ENCODE measurements around the gene PPME1. TPM values are rescaled to one million over a fixed set of nuclear protein-coding genes. Genes with fewer than 3 reads are reported as not detected.

PPME1 gene
- total and polyA plus RNA-seq, 2 donors (not counting 1 experiment from before 2014, with no cell fraction given), result 11.2 to 23.6 TPM

DNA sequence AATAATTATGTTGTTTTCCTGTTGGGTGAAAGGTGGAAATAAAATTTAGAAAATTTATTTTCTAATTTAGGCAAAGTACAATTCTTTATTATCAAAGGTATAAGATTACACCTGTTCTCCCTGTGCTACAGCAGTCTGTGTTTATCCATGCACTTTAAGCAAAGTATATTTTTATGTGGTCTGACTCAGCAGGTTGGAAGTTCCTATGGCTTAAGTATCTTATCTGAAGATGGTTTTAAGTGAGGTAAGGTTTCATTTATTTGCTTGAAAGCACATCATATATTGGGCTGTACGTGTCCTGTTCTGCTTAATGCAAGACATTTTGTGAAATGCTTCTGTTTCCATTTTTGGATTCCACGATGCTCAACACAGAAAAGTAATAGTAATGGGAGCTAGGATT lies 14.6 kb downstream of the PPME1 start:
- Mint-ChIP-seq H3K4me1 (peaks cover 2% of the 10 kb centered on the region), H3K27ac (no peak overlapping the region), H3K4me3 (no peak overlapping the region), H3K27me3 (no peaks in the 10 kb centered on the region), H3K9me3 (ENCODE audit: insufficient read depth) (peaks cover 3% of the 10 kb centered on the region)
- no peak overlapping the region for H3K4me3 ChIP-seq (ENCODE audit: control extremely low read depth in 1 of 5, extremely low read depth in 1 of 5, insufficient read depth in 1 of 5, low read depth in 2 of 5, low read length in 4 of 5)
- no peak overlapping the region for H3K4me2 ChIP-seq (replicated peaks; ENCODE audit: low read depth, low read length, poor library complexity, severe bottlenecking)
- no peak for ATAC-seq (ENCODE audit: low read depth)
- TF ChIP-seq CTCF (IDR thresholded peaks at IDR 0.05) (no peak), EZH2 (IDR thresholded peaks at IDR 0.05; ENCODE audit: borderline replicate concordance, insufficient read depth, low read depth, low read length, poor library complexity, severe bottlenecking) (no peak)
- intact Hi-C loops (cut with micrococcal nuclease), result no loop called here
- ChIA-PET CTCF (no interaction called here), POLR2A (no interaction called here)
- peaks cover 0 to 8% of the 10 kb centered on the region in 2 experiments for H3K36me3 ChIP-seq (replicated peaks in 1 of 2; ENCODE audit: control extremely low read depth in 1 of 2, control insufficient read depth in 1 of 2, extremely low read depth in 1 of 2, insufficient read depth in 2 of 2, low read length in 1 of 2)
- peaks cover 0 to 2% (median 0%) of the 10 kb centered on the region in 3 donors for H3K9me3 ChIP-seq (ENCODE audit: control extremely low read depth in 1 of 3, control insufficient read depth in 2 of 3, insufficient read depth in 1 of 3, low read length in 2 of 3)
- H2AFZ ChIP-seq (ENCODE audit: insufficient read depth, low read depth, low read length, poor library complexity, severe bottlenecking), result no peak overlapping the region
- H3K9ac ChIP-seq (ENCODE audit: low read length), result no peak overlapping the region
- no peaks in the 10 kb centered on the region for H3K4me1 ChIP-seq (ENCODE audit: control insufficient read depth in 2 of 2, insufficient read depth in 2 of 2, low read length in 2 of 2)
- DNase-seq, result no peak
- no peaks in the 10 kb centered on the region for H3K27me3 ChIP-seq (replicated peaks in 1 of 4; ENCODE audit: control extremely low read depth in 1 of 4, control insufficient read depth in 3 of 4, insufficient read depth in 4 of 4, low read length in 3 of 4)
- no peaks in the 10 kb centered on the region for H4K20me1 ChIP-seq (ENCODE audit: control insufficient read depth, insufficient read depth, low read length, poor library complexity, severe bottlenecking)
- WGBS (ENCODE audit: insufficient coverage), result 67% methylated on average over 1 of the region's 2 CpGs
- no peak overlapping the region for H3K27ac ChIP-seq (ENCODE audit: low read length in 2 of 2)
- peaks cover 13% of the 10 kb centered on the region for H3K79me2 ChIP-seq (ENCODE audit: control insufficient read depth, insufficient read depth, low read length)

- H3K36me3 ChIP-seq (replicated peaks in 1 of 2; ENCODE audit: control extremely low read depth in 1 of 2, control insufficient read depth in 1 of 2, extremely low read depth in 1 of 2, insufficient read depth in 2 of 2, low read length in 1 of 2), result no peaks in the 10 kb centered on the region
- no peak for ATAC-seq (ENCODE audit: low read depth)
- no peaks in the 10 kb centered on the region for H3K4me1 ChIP-seq (ENCODE audit: control insufficient read depth in 2 of 2, insufficient read depth in 2 of 2, low read length in 2 of 2)
- H3K4me3 Mint-ChIP-seq, result no peak overlapping the region
- no peak for DNase-seq
- H3K9ac ChIP-seq (ENCODE audit: low read length), result no peak overlapping the region
- H3K27ac ChIP-seq (ENCODE audit: low read length in 2 of 2), result no peak overlapping the region
- no peak overlapping the region for H2AFZ ChIP-seq (ENCODE audit: insufficient read depth, low read depth, low read length, poor library complexity, severe bottlenecking)
- H3K4me1 Mint-ChIP-seq, result no peaks in the 10 kb centered on the region
- H3K27ac Mint-ChIP-seq, result no peak overlapping the region
- H3K27me3 ChIP-seq (replicated peaks in 1 of 4; ENCODE audit: control extremely low read depth in 1 of 4, control insufficient read depth in 3 of 4, insufficient read depth in 4 of 4, low read length in 3 of 4), result no peaks in the 10 kb centered on the region
- no peak overlapping the region for H3K4me3 ChIP-seq (ENCODE audit: control extremely low read depth in 1 of 5, extremely low read depth in 1 of 5, insufficient read depth in 1 of 5, low read depth in 2 of 5, low read length in 4 of 5)
- H3K9me3 ChIP-seq (ENCODE audit: control extremely low read depth in 1 of 3, control insufficient read depth in 2 of 3, insufficient read depth in 1 of 3, low read length in 2 of 3), result peaks cover 1 to 20% (median 13%) of the 10 kb centered on the region in 3 donors
- TF ChIP-seq CTCF (IDR thresholded peaks at IDR 0.05) (no peak), EZH2 (IDR thresholded peaks at IDR 0.05; ENCODE audit: borderline replicate concordance, insufficient read depth, low read depth, low read length, poor library complexity, severe bottlenecking) (no peak)
- ChIA-PET CTCF (no interaction called here), POLR2A (no interaction called here)
- no peaks in the 10 kb centered on the region for H4K20me1 ChIP-seq (ENCODE audit: control insufficient read depth, insufficient read depth, low read length, poor library complexity, severe bottlenecking)
- intact Hi-C loops (cut with micrococcal nuclease), result no loop called here
- H3K27me3 Mint-ChIP-seq, result no peaks in the 10 kb centered on the region
- H3K4me2 ChIP-seq (replicated peaks; ENCODE audit: low read depth, low read length, poor library complexity, severe bottlenecking), result no peak overlapping the region
- H3K9me3 Mint-ChIP-seq (ENCODE audit: insufficient read depth), result peaks cover 6% of the 10 kb centered on the region
- peaks cover 2% of the 10 kb centered on the region for H3K79me2 ChIP-seq (ENCODE audit: control insufficient read depth, insufficient read depth, low read length)
Observed at GRCh38 chr11:74195828-74196227, 24.7 kb downstream of the PPME1 start.

All from B cell (primary cell).